ENCODE measurements around the gene ZNF783. TPM values are rescaled to one million over a fixed set of nuclear protein-coding genes. Genes with fewer than 3 reads are reported as not detected.
"Not testable (repeated sequence)": the region's sequence is repeated elsewhere in the genome, so short reads cannot be mapped to it uniquely, and the experiment has no call there.

ZNF783 gene
- polyA plus RNA-seq: 1 to 10 TPM; 1.6 to 4.4 (median 3.0) TPM

DNA sequence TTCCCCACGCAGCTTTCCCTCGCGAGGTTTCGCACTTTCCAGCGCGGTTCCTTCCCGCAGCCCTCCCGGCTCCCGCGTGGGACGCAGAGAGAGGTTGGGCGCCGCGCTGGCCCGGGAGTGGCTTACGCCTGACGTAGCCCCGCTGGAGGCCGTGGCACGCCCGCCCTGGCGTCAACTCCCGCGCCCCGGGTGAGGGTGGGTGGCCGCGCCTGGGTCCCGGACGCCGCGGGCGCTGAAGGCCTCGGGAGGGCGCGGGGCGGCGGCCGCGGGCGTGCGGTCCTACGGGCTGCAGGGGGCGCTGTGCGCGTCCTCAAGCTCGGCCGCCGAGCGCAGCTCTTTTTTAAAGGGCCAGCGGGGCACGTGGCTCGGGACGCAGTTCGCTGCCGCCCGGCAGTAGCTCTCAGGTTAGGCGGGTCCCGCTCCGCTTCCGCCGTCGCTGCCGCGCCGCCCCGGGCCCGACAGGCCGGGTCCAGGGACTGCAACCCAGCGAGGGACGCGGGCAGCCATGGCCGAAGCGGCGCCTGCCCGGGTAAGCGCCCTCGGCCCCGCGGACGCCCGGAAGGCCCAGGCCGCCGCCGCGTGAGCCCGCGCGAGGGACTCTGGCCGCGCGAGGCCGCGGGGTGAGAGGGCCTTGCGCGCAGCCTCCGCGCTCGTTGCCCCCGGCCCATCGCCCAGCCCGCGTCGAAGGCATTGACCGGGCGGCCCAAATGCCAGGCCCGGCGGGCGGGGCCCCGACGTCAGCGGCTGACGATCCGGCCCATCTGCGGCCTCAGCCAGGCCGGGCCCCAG is at the start of gene ZNF783:
Gene ZNF783, plus strand, starts transcription at position 368 of the 789 bp plus-strand sequence. Its CDS starts 138 bp downstream, at position 506.
- peak within 1 kb of the TSS; percentile 83 to 89 (median 87) for H3K4me3 Mint-ChIP-seq
- H3K27ac Mint-ChIP-seq: peak within 1 kb of the TSS; percentile 80 to 92 (median 92)
- DNase-seq: peak; percentile 85 to 87 (median 87)
- H3K9me3 Mint-ChIP-seq: no peaks in the 10 kb centered on the region
- peaks cover 0 to 4% (median 0%) of the 10 kb centered on the region in 3 donors for H3K27me3 Mint-ChIP-seq (ENCODE audit: low read depth in 3 of 3)
- H3K36me3 Mint-ChIP-seq: peaks cover 2 to 8% (median 4%) of the 10 kb centered on the region in 3 donors
- H3K4me1 Mint-ChIP-seq: peaks cover 28 to 34% of the 10 kb centered on the region in 2 donors

DNA sequence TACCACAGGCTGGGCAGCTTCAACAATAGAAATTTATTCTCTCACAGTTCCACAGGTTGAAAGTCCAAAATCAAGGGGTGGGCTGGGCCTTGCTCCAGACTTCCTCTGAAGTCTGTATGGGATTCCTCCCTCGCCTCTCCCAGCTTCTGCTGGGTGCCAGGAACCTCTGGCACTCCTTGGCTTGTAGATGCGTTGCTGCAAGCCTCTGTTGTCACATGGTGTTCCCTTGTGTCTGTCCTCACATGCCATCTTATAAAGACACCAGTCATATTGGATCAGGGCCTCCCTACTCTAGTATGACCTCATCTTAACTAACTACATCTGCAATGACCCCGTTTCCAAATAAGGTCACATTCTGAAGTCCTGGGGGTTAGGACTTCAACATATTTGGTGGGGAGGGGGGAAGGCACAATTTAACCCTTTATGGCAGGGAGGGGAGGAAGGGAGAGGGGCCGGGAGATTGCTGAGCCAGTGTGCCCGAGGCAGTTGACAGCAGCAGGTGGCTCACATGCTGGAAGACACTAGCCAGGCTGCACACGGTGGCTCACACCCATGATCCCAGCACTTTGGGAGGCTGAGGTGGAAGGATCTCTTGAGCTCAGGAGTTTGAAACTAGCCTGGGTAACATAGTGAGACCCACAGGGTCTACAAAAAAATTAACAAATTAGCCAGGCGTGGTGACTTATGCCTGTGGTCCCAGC is 47.8 kb upstream of the ZNF783 start:
- peak overlapping the region in 2 of 6 donors; percentile 8 to 64 for H3K27ac Mint-ChIP-seq
- no peaks in the 10 kb centered on the region for H3K9me3 Mint-ChIP-seq
- H3K36me3 Mint-ChIP-seq: peaks cover 26 to 45% (median 34%) of the 10 kb centered on the region in 3 donors
- H3K4me3 Mint-ChIP-seq: no peak overlapping the region
- H3K4me1 Mint-ChIP-seq: no peaks in the 10 kb centered on the region
- H3K27me3 Mint-ChIP-seq (ENCODE audit: low read depth in 3 of 3): peaks cover 0 to 3% (median 2%) of the 10 kb centered on the region in 3 donors
- DNase-seq: no peak

DNA sequence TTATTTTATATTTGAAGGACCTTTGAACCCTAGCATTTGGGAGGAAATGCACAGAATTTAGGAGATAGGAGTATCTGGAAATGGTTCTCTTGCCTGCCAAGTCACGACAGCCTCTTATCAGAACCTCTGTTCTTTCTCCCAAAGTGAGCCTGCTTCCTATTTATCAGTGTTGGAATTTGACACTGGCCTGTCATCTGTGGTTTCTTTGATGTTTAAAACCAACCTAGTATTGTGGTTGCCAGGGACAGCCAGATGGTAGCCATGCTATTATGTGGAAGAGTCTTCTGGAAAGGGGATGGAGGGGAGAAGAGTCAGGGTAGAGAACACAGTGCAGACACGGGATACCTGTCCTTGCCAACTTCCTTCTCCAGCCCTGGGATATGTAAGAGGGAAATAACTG is 45.6 kb upstream of the ZNF783 start:
- Mint-ChIP-seq H3K4me1 (no peaks in the 10 kb centered on the region), H3K27me3 (ENCODE audit: low read depth in 3 of 3) (peaks cover 0 to 3% (median 2%) of the 10 kb centered on the region in 3 donors), H3K9me3 (no peaks in the 10 kb centered on the region), H3K36me3 (peaks cover 18 to 43% (median 29%) of the 10 kb centered on the region in 3 donors), H3K4me3 (no peak overlapping the region), H3K27ac (peak overlapping the region in 1 of 6 donors; percentile 55)
- no peak for DNase-seq

DNA sequence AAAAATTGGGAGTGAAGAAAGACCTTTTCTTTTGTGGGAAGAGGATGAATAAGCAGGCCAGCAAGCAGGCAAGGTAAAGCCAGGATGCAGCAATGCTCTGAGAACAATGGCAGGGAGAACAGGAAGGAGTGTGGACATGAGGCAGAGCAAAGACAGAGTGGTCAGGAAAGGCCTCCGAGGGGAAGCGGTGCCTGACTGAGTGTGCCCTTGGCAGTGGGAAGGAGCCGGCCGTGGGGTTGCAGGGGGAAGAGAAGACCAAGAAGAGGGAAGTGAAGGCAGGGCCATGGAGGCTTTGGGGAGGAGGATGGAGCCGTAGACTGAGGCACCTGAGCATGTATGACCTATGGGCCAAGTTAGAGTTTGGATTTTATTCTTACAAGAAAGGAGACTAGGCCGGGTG is 44.4 kb upstream of the ZNF783 start:
- Mint-ChIP-seq H3K36me3 (peaks cover 16 to 40% (median 23%) of the 10 kb centered on the region in 3 donors), H3K4me1 (no peaks in the 10 kb centered on the region), H3K4me3 (no peak overlapping the region), H3K9me3 (no peaks in the 10 kb centered on the region), H3K27ac (peak overlapping the region in 1 of 6 donors; percentile 21), H3K27me3 (ENCODE audit: low read depth in 3 of 3) (peaks cover 0 to 4% (median 2%) of the 10 kb centered on the region in 3 donors)
- no peak for DNase-seq

DNA sequence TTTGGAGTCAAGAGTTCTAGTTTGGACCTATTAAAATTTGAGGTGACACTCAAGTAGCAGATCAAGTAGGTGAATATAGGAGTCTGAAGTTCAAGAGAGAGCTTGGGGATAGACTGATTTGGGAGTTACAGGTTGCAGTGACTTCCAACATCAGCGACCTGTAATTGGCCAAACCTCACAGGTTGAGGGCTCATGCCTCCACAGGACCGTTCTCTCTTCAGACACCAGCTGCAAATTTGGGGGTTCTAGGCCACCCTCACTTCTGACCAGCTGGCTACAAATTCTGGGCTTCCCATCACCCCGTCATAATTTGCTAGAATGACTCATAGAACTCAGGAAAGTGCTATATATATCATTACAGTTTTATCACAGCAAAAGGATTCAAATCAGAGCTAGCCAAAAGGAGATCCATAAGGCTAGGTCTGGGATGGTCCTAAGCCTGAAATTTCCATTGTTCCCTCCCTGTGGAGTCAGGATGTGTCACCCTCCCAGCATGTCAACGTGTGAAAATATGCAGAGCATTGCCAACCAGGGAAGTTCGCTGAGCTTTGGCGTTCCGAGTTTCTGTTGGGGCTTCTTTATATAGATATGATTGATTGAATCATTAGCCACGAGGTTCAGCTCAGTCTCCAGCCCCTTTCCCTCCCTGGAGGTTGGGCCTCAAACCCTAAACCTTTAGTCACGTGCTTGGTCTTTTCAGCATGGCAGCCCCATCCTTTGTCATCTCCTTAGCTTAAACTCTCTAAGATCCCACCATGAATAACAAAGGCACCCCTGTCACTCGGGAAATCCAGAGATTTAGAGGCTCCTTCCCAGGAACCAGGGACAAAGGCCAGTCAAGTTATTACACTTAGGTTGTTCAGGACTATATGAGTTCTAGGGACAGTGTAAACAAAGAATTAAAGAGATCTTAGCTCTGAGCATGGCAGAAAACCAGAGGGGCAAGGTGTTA is 43.3 kb upstream of the ZNF783 start:
- no peak overlapping the region for H3K4me3 Mint-ChIP-seq
- H3K9me3 Mint-ChIP-seq: no peaks in the 10 kb centered on the region
- DNase-seq: no peak
- no peaks in the 10 kb centered on the region for H3K4me1 Mint-ChIP-seq
- H3K36me3 Mint-ChIP-seq: peaks cover 13 to 34% (median 23%) of the 10 kb centered on the region in 3 donors
- no peak overlapping the region for H3K27ac Mint-ChIP-seq
- H3K27me3 Mint-ChIP-seq (ENCODE audit: low read depth in 3 of 3): peaks cover 0 to 4% (median 2%) of the 10 kb centered on the region in 3 donors

GRCh38 chr7:149220534-149220933 is 41.5 kb upstream of the ZNF783 start:
- DNase-seq: no peak
- H3K36me3 Mint-ChIP-seq: peaks cover 13 to 34% (median 23%) of the 10 kb centered on the region in 3 donors
- H3K27me3 Mint-ChIP-seq (ENCODE audit: low read depth in 3 of 3): peaks cover 0 to 4% (median 0%) of the 10 kb centered on the region in 3 donors
- H3K27ac Mint-ChIP-seq: no peak overlapping the region
- H3K4me3 Mint-ChIP-seq: no peak overlapping the region
- no peaks in the 10 kb centered on the region for H3K9me3 Mint-ChIP-seq
- H3K4me1 Mint-ChIP-seq: no peaks in the 10 kb centered on the region

DNA sequence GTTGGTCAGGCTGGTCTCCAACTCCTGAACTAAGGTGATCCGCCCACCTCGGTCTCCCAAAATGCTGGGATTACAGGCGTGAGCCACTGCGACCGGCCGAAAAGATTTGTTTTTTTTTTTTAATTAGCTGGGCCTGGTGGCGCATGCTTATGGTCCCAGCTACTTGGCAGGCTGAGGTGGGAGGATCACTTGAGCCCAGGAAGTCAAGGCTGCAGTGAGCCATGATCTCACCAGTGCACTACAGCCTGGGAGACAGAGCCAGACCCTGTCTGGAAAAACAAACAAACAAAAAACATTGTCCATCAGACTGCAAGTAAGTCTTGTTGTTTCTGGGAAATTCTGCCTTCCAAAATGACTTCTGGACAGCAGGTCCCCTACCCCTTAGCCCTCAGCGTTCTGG is 38.8 kb upstream of the ZNF783 start:
- peaks cover 8 to 32% (median 22%) of the 10 kb centered on the region in 3 donors for H3K36me3 Mint-ChIP-seq
- H3K4me3 Mint-ChIP-seq: no peak overlapping the region
- no peaks in the 10 kb centered on the region for H3K9me3 Mint-ChIP-seq
- H3K27ac Mint-ChIP-seq: no peak overlapping the region
- H3K27me3 Mint-ChIP-seq (ENCODE audit: low read depth in 3 of 3): peaks cover 0 to 3% (median 2%) of the 10 kb centered on the region in 3 donors
- DNase-seq: no peak
- no peaks in the 10 kb centered on the region for H3K4me1 Mint-ChIP-seq

GRCh38 chr7:149223761-149224160 is 38.2 kb upstream of the ZNF783 start:
- no peak overlapping the region for H3K27ac Mint-ChIP-seq
- H3K4me3 Mint-ChIP-seq: no peak overlapping the region
- DNase-seq: no peak
- peaks cover 0 to 2% (median 2%) of the 10 kb centered on the region in 3 donors for H3K27me3 Mint-ChIP-seq (ENCODE audit: low read depth in 3 of 3)
- no peaks in the 10 kb centered on the region for H3K4me1 Mint-ChIP-seq
- peaks cover 7 to 28% (median 20%) of the 10 kb centered on the region in 3 donors for H3K36me3 Mint-ChIP-seq
- no peaks in the 10 kb centered on the region for H3K9me3 Mint-ChIP-seq

DNA sequence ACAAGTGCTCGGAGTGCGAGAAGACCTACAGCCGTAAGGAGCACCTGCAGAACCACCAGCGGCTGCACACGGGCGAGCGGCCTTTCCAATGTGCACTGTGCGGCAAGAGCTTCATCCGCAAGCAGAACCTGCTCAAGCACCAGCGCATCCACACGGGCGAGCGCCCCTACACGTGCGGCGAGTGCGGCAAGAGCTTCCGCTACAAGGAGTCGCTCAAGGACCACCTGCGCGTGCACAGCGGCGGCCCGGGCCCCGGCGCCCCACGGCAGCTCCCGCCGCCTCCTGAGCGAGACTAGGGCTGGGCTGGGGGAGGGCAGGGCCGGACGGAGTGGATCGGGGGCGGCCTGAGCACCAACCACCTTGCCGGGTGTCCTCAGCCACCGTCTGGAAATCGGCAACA is 37.6 kb upstream of the ZNF783 start:
- peaks cover 7 to 24% (median 16%) of the 10 kb centered on the region in 3 donors for H3K36me3 Mint-ChIP-seq
- no peaks in the 10 kb centered on the region for H3K4me1 Mint-ChIP-seq
- no peak overlapping the region for H3K4me3 Mint-ChIP-seq
- no peak overlapping the region for H3K27ac Mint-ChIP-seq
- H3K9me3 Mint-ChIP-seq: no peaks in the 10 kb centered on the region
- peaks cover under 1 to 2% (median 2%) of the 10 kb centered on the region in 3 donors for H3K27me3 Mint-ChIP-seq (ENCODE audit: low read depth in 3 of 3)
- DNase-seq: no peak

GRCh38 chr7:149225106-149225505 is 36.9 kb upstream of the ZNF783 start:
- Mint-ChIP-seq H3K27me3 (ENCODE audit: low read depth in 3 of 3) (peaks cover 2% of the 10 kb centered on the region in 3 donors), H3K4me3 (no peak overlapping the region), H3K4me1 (no peaks in the 10 kb centered on the region), H3K36me3 (peaks cover 4 to 20% (median 13%) of the 10 kb centered on the region in 3 donors), H3K9me3 (no peaks in the 10 kb centered on the region), H3K27ac (no peak overlapping the region)
- no peak for DNase-seq

DNA sequence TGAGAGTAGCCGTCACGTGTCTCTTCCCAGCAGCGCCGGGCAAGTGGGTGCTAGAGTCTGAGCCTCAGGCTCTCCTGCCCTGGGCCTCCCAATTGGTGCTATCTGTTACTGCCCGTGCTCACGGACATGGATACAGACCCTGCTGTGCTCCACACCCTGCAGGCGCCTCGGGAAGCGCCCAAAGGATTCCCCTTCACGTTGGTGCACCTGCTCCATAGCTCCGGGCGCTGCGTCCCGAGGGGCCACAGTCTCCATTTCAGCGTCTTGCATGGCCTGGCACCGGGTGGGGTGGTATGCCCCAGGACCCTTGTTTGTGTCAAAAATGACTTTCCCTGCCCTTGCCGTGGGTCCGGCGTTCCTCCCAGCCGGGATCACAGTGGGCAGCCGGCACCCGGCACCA is 36.3 kb upstream of the ZNF783 start:
- Mint-ChIP-seq H3K4me3 (no peak overlapping the region), H3K36me3 (peaks cover 4 to 20% (median 13%) of the 10 kb centered on the region in 3 donors), H3K27me3 (ENCODE audit: low read depth in 3 of 3) (peaks cover 2% of the 10 kb centered on the region in 3 donors), H3K4me1 (no peaks in the 10 kb centered on the region), H3K9me3 (no peaks in the 10 kb centered on the region), H3K27ac (no peak overlapping the region)
- no peak for DNase-seq

DNA sequence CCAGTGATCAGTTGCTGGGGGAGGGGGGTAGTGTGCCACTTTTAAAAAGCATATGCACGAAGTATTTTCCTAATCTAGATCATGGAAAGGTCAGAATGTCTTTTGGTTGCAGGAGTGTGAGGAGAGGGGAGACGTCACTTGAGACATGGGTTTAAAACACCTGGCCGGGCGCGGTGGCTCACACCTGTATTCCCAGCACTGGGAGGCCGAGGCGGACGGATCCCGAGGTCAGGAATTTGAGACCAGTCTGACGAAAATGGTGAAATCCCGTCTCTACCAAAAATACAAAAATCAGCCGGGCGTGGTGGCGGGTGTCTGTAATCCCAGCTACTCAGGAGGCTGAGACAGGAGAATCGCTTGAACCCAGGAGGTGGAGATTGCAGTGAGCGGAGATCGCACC is 35.6 kb upstream of the ZNF783 start:
- H3K4me3 Mint-ChIP-seq; H3K9me3 Mint-ChIP-seq; DNase-seq; H3K4me1 Mint-ChIP-seq; H3K27me3 Mint-ChIP-seq (ENCODE audit: low read depth in 3 of 3); H3K27ac Mint-ChIP-seq: not testable (repeated sequence)
- H3K36me3 Mint-ChIP-seq: peaks cover 4 to 16% (median 13%) of the 10 kb centered on the region in 3 donors

GRCh38 chr7:149226840-149227494 is 35.0 kb upstream of the ZNF783 start:
- Mint-ChIP-seq H3K4me1 (no peaks in the 10 kb centered on the region), H3K27me3 (ENCODE audit: low read depth in 3 of 3) (peaks cover 0 to 4% (median 2%) of the 10 kb centered on the region in 3 donors), H3K27ac (no peak overlapping the region), H3K36me3 (peaks cover 4 to 13% (median 11%) of the 10 kb centered on the region in 3 donors), H3K9me3 (no peaks in the 10 kb centered on the region), H3K4me3 (no peak overlapping the region)
- no peak for DNase-seq
